GM20431 (cell line): ENCODE results near the gene MELTF.

Experiments
- in situ Hi-C: fragments of 300-500 bp; cut with MseI, MboI; formaldehyde crosslinking; loops from one replicate; pipeline ENCODE4 v1.15.0; 2020; ENCODE audit warnings: low sequenced_read_pairs; ENCODE audit not compliant: unreplicated experiment

Gene MELTF

GRCh38 chr3:197014024-197014423 is 15.6 kb downstream of the MELTF start:
- in situ Hi-C loops: loop anchor here (25.0 kb wide), 1 partner anchor 173 kb away; no protein-coding TSS in a partner anchor

GRCh38 chr3:197012540-197012883 is 17.1 kb downstream of the MELTF start:
- in situ Hi-C loops: loop anchor here (25.0 kb wide), 1 partner anchor 175 kb away; no protein-coding TSS in a partner anchor

GRCh38 chr3:197011780-197012539 is 17.7 kb downstream of the MELTF start:
- in situ Hi-C loops: loop anchor here (25.0 kb wide), 1 partner anchor 175 kb away; no protein-coding TSS in a partner anchor

GRCh38 chr3:197010556-197011351 is 18.9 kb downstream of the MELTF start:
- in situ Hi-C loops: loop anchor here (25.0 kb wide), 1 partner anchor 177 kb away; no protein-coding TSS in a partner anchor

GRCh38 chr3:197009532-197010019 is 20.0 kb downstream of the MELTF start:
- in situ Hi-C loops: loop anchor here (25.0 kb wide), 1 partner anchor 178 kb away; no protein-coding TSS in a partner anchor

GRCh38 chr3:197008436-197009209 is 21.0 kb downstream of the MELTF start:
- in situ Hi-C loops: loop anchor here (25.0 kb wide), 1 partner anchor 179 kb away; no protein-coding TSS in a partner anchor

GRCh38 chr3:197007953-197008352 is 21.7 kb downstream of the MELTF start:
- in situ Hi-C loops: loop anchor here (25.0 kb wide), 1 partner anchor 179 kb away; no protein-coding TSS in a partner anchor

GRCh38 chr3:197007296-197007940 is 22.2 kb downstream of the MELTF start:
- in situ Hi-C loops: loop anchor here (25.0 kb wide), 1 partner anchor 180 kb away; no protein-coding TSS in a partner anchor

GRCh38 chr3:197006860-197007259 is 22.8 kb downstream of the MELTF start:
- in situ Hi-C loops: loop anchor here (25.0 kb wide), 1 partner anchor 180 kb away; no protein-coding TSS in a partner anchor

GRCh38 chr3:197006446-197006845 is 23.2 kb downstream of the MELTF start:
- in situ Hi-C loops: loop anchor here (25.0 kb wide), 1 partner anchor 181 kb away; no protein-coding TSS in a partner anchor

GRCh38 chr3:197003461-197004385 is 25.9 kb downstream of the MELTF start:
- in situ Hi-C loops: loop anchor here (25.0 kb wide), 1 partner anchor 184 kb away; no protein-coding TSS in a partner anchor

- in situ Hi-C loops: loop anchor here (25.0 kb wide), 1 partner anchor 184 kb away; no protein-coding TSS in a partner anchor
These were observed 26.7 kb downstream of the MELTF start for GRCh38 chr3:197002701-197003454.

- in situ Hi-C loops: loop anchor here (25.0 kb wide), 1 partner anchor 185 kb away; no protein-coding TSS in a partner anchor
These were observed 27.5 kb downstream of the MELTF start for GRCh38 chr3:197001972-197002700.

- in situ Hi-C loops: loop anchor here (25.0 kb wide), 1 partner anchor 186 kb away; no protein-coding TSS in a partner anchor
These were observed 28.3 kb downstream of the MELTF start for GRCh38 chr3:197001106-197001971.

- in situ Hi-C loops: loop anchor here (25.0 kb wide), 1 partner anchor 187 kb away; no protein-coding TSS in a partner anchor
These were observed 29.4 kb downstream of the MELTF start for GRCh38 chr3:197000211-197000610.
